H9 (cell line): ENCODE data around the gene TACR2. TPM values are rescaled to one million over a fixed set of nuclear protein-coding genes. Genes with fewer than 3 reads are reported as not detected.

Source experiments
- DNase-seq: peaks from one replicate; pipeline ENCODE4 v3.0.0-alpha.2; 2017
- H2AFZ ChIP-seq: one replicate; pipeline ENCODE4 v1.6.1; 2013; ENCODE audit warnings: mild to moderate bottlenecking, low read length, control low read depth, moderate library complexity
- H2AK5ac ChIP-seq: 2 replicates; pipeline ENCODE4 v1.6.1; 2013; ENCODE audit warnings: low read length, control low read depth, mixed read lengths; ENCODE audit not compliant: insufficient read length
- H2BK120ac ChIP-seq: one replicate; pipeline ENCODE4 v1.6.1; 2013; ENCODE audit warnings: low read depth, mild to moderate bottlenecking, low read length, control low read depth, inconsistent platforms; ENCODE audit not compliant: poor library complexity, severe bottlenecking
- H2BK12ac ChIP-seq: 2 replicates; pipeline ENCODE4 v1.6.1; 2013; ENCODE audit warnings: low read length, control low read depth, mixed read lengths, low read depth; ENCODE audit not compliant: insufficient read length
- H2BK15ac ChIP-seq: 2 replicates; pipeline ENCODE4 v1.6.1; 2013; ENCODE audit warnings: low read depth, low read length, control low read depth
- H2BK20ac ChIP-seq: one replicate; pipeline ENCODE4 v1.6.1; 2013; ENCODE audit warnings: low read depth, mild to moderate bottlenecking, low read length, control low read depth, inconsistent platforms; ENCODE audit not compliant: poor library complexity, severe bottlenecking
- H2BK5ac ChIP-seq: 2 replicates; pipeline ENCODE4 v1.6.1; 2013; ENCODE audit warnings: low read length, control low read depth, mixed read lengths; ENCODE audit not compliant: insufficient read length
- H3K14ac ChIP-seq: 2 replicates; pipeline ENCODE4 v1.6.1; 2013; ENCODE audit warnings: low read length, control low read depth; ENCODE audit not compliant: insufficient read depth
- H3K18ac ChIP-seq: 2 replicates; pipeline ENCODE4 v1.6.1; 2013; ENCODE audit warnings: low read depth, mild to moderate bottlenecking, mixed read lengths, low read length, control low read depth; ENCODE audit not compliant: insufficient read length
- H3K23ac ChIP-seq: 2 replicates; pipeline ENCODE4 v1.6.1; 2013; ENCODE audit warnings: low read length, control low read depth, mixed read lengths, low read depth; ENCODE audit not compliant: insufficient read length
- H3K23me2 ChIP-seq: 2 replicates; pipeline ENCODE4 v1.6.1; 2013; ENCODE audit warnings: low read depth, mild to moderate bottlenecking, mixed read lengths, low read length, control low read depth; ENCODE audit not compliant: insufficient read length, poor library complexity, severe bottlenecking
- H3K27ac ChIP-seq: 2 replicates; pipeline ENCODE4 v1.5.1; 2013; ENCODE audit warnings: low read length, control low read depth, mixed read lengths, low read depth; ENCODE audit not compliant: insufficient read length
- H3K27me3 ChIP-seq: 2 replicates; pipeline ENCODE4 v1.6.1; 2013; ENCODE audit warnings: low read length, control low read depth, inconsistent platforms; ENCODE audit not compliant: insufficient read depth
- H3K4ac ChIP-seq: 2 replicates; pipeline ENCODE4 v1.6.1; 2013; ENCODE audit warnings: low read depth, mild to moderate bottlenecking, control low read depth, inconsistent platforms, low read length, moderate library complexity
- H3K4me1 ChIP-seq: 2 replicates; pipeline ENCODE4 v1.6.1; 2013; ENCODE audit warnings: low read length, control low read depth, inconsistent platforms; ENCODE audit not compliant: insufficient read depth
- H3K4me2 ChIP-seq: 2 replicates; pipeline ENCODE4 v1.6.1; 2013; ENCODE audit warnings: low read length, control low read depth, mixed read lengths; ENCODE audit not compliant: insufficient read length, insufficient read depth
- H3K56ac ChIP-seq: 2 replicates; pipeline ENCODE4 v1.6.1; 2013; ENCODE audit warnings: low read depth, mild to moderate bottlenecking, mixed read lengths, low read length, control low read depth; ENCODE audit not compliant: insufficient read length
- H3K79me1 ChIP-seq: 2 replicates; pipeline ENCODE4 v1.6.1; 2013; ENCODE audit warnings: low read depth, mild to moderate bottlenecking, moderate library complexity, low read length, control low read depth, inconsistent platforms; ENCODE audit not compliant: insufficient read depth, poor library complexity, severe bottlenecking
- H3K79me2 ChIP-seq: 2 replicates; pipeline ENCODE4 v1.6.1; 2013; ENCODE audit warnings: low read length, control low read depth, inconsistent platforms; ENCODE audit not compliant: insufficient read depth
- H3K9ac ChIP-seq: 2 replicates; pipeline ENCODE4 v1.6.1; 2013; ENCODE audit warnings: low read length, control low read depth, mixed read lengths; ENCODE audit not compliant: insufficient read length; ENCODE audit errors: extremely low read depth
- H3K9me3 ChIP-seq: one replicate; pipeline ENCODE4 v1.6.1; 2013; ENCODE audit warnings: low read depth, low read length, inconsistent platforms; ENCODE audit not compliant: control insufficient read depth
- H3T11ph ChIP-seq: one replicate; pipeline ENCODE4 v1.6.1; 2013; ENCODE audit warnings: mild to moderate bottlenecking, low read length, control low read depth, inconsistent platforms
- H4K20me1 ChIP-seq: one replicate; pipeline ENCODE4 v1.6.1; 2013; ENCODE audit not compliant: control insufficient read depth, insufficient read length, insufficient read depth
- H4K5ac ChIP-seq: 2 replicates; pipeline ENCODE4 v1.6.1; 2013; ENCODE audit warnings: low read depth, mild to moderate bottlenecking, mixed read lengths, low read length, control low read depth; ENCODE audit not compliant: insufficient read length
- H4K8ac ChIP-seq: replicated peaks from 2 replicates; pipeline ENCODE4 v1.6.1; 2013; ENCODE audit warnings: low read length, control low read depth, mixed read lengths, low read depth; ENCODE audit not compliant: insufficient read length
- H4K91ac ChIP-seq: 2 replicates; pipeline ENCODE4 v1.6.1; 2013; ENCODE audit warnings: low read depth, mild to moderate bottlenecking, moderate library complexity, mixed read lengths, low read length, control low read depth; ENCODE audit not compliant: insufficient read length
- H3K27ac Mint-ChIP-seq, 3 experiments: 2 replicates in 2 of 3; 3 replicates in 1 of 3; pipeline ENCODE4 v1.8.0; 2020 to 2021; ENCODE audit warnings: mixed read lengths in 3 of 3, mild to moderate bottlenecking in 1 of 3, moderate library complexity in 1 of 3
- H3K27me3 Mint-ChIP-seq: 2 replicates; pipeline ENCODE4 v1.8.0; 2021; ENCODE audit warnings: low read depth, mild to moderate bottlenecking, moderate library complexity, mixed read lengths
- H3K36me3 Mint-ChIP-seq, 3 experiments: 2 replicates in 2 of 3; 3 replicates in 1 of 3; pipeline ENCODE4 v1.8.0; 2020 to 2021; ENCODE audit warnings: low read depth in 3 of 3, mixed read lengths in 3 of 3; ENCODE audit not compliant: insufficient read depth in 1 of 3
- H3K4me1 Mint-ChIP-seq, 2 experiments: 2 replicates each; pipeline ENCODE4 v1.8.0; 2020; ENCODE audit warnings: mixed read lengths in 2 of 2
- H3K4me3 Mint-ChIP-seq, 2 experiments: 2 replicates in 1 of 2; 3 replicates in 1 of 2; pipeline ENCODE4 v1.8.0; 2020 to 2021; ENCODE audit warnings: mild to moderate bottlenecking in 2 of 2, mixed read lengths in 2 of 2, moderate library complexity in 1 of 2
- H3K9me3 Mint-ChIP-seq, 2 experiments: 2 replicates in 1 of 2; 3 replicates in 1 of 2; pipeline ENCODE4 v1.8.0; 2020; ENCODE audit warnings: mild to moderate bottlenecking in 2 of 2, mixed read lengths in 2 of 2, moderate library complexity in 1 of 2
- WGBS: extraction: QIAGEN DNeasy Blood & Tissue Kit; methylation state at CpG from one replicate; pipeline ENCODE4 v1.1.7; 2013; ENCODE audit warnings: missing lambda C conversion rate, low lambda C conversion rate, mixed read lengths; ENCODE audit not compliant: insufficient read length; ENCODE audit errors: extremely low coverage; 5-methylcytosine and 5-hydroxymethylcytosine counted together
- total RNA-seq: library from RNA; stranded (reverse); gene quantifications from 2 replicates; pipeline ENCODE4 v1.2.1, GENCODE V29; 2021
- TF ChIP-seq, protein P1 (sequence below): fragments of 200-600 bp; sonication (generic); conservative IDR thresholded peaks from 3 replicates; pipeline ENCODE4 v1.8.0; 2021; ENCODE audit warnings: antibody characterized with exemption, mild to moderate bottlenecking

Gene TACR2
- total RNA-seq, 1 experiment from 2014 or later, result not detected

GRCh38 chr10:69435966-69436520 lies 19.3 kb upstream of the TACR2 start:
- Histone ChIP-seq H3K4me1 (no peaks in the 10 kb centered on the region), H4K5ac (no peak overlapping the region), H3K56ac (no peak overlapping the region), H3K4ac (no peak overlapping the region), H4K20me1 (no peaks in the 10 kb centered on the region), H3K27ac (no peak overlapping the region), H2BK5ac (no peak overlapping the region), H3K18ac (no peak overlapping the region), H3K4me2 (no peak overlapping the region), H3K9me3 (no peaks in the 10 kb centered on the region), H3K9ac (no peak overlapping the region), H3T11ph (no peak overlapping the region), H3K23me2 (no peaks in the 10 kb centered on the region), H3K23ac (no peak overlapping the region), H4K8ac (no peak overlapping the region), H3K79me1 (no peaks in the 10 kb centered on the region), H2BK15ac (no peak overlapping the region), H3K14ac (no peak overlapping the region), H2BK20ac (no peak overlapping the region), H4K91ac (no peak overlapping the region), H3K79me2 (no peaks in the 10 kb centered on the region), H2BK12ac (no peak overlapping the region), H2AK5ac (no peak overlapping the region), H2AFZ (no peak overlapping the region), H3K27me3 (no peaks in the 10 kb centered on the region), H2BK120ac (no peak overlapping the region)
- H3K4me3 Mint-ChIP-seq, result no peak overlapping the region
- peaks cover 0 to 4% of the 10 kb centered on the region in 2 experiments; a peak in 2 of 5 replicates for H3K9me3 Mint-ChIP-seq
- peaks cover 31% of the 10 kb centered on the region for H3K27me3 Mint-ChIP-seq
- H3K4me1 Mint-ChIP-seq, result peaks cover 3 to 10% of the 10 kb centered on the region in 2 experiments; a peak in 3 of 4 replicates
- no peak for DNase-seq
- TF ChIP-seq, protein P1, sequence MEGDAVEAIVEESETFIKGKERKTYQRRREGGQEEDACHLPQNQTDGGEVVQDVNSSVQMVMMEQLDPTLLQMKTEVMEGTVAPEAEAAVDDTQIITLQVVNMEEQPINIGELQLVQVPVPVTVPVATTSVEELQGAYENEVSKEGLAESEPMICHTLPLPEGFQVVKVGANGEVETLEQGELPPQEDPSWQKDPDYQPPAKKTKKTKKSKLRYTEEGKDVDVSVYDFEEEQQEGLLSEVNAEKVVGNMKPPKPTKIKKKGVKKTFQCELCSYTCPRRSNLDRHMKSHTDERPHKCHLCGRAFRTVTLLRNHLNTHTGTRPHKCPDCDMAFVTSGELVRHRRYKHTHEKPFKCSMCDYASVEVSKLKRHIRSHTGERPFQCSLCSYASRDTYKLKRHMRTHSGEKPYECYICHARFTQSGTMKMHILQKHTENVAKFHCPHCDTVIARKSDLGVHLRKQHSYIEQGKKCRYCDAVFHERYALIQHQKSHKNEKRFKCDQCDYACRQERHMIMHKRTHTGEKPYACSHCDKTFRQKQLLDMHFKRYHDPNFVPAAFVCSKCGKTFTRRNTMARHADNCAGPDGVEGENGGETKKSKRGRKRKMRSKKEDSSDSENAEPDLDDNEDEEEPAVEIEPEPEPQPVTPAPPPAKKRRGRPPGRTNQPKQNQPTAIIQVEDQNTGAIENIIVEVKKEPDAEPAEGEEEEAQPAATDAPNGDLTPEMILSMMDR, result no peak
- WGBS, result no CpG with 5 or more reads among the region's 14 CpGs
- H3K36me3 Mint-ChIP-seq, result no peaks in the 10 kb centered on the region
- H3K27ac Mint-ChIP-seq, result no peak overlapping the region; a peak in 1 of 7 replicates
